Nephron progenitor cell (in vitro differentiated cells): ENCODE data around the gene TNFRSF9.
A peak's percentile ranks its signal among the peaks of the same experiment; 100 is the strongest.

ENCODE experiments used
- DNase-seq: peaks from one replicate; pipeline ENCODE4 v3.0.0; 2021
- H3K27ac Mint-ChIP-seq: 2 replicates; pipeline ENCODE4 v1.8.0; 2021; ENCODE audit warnings: mild to moderate bottlenecking, moderate library complexity, mixed read lengths
- H3K27me3 Mint-ChIP-seq: 2 replicates; pipeline ENCODE4 v1.8.0; 2021; ENCODE audit warnings: mild to moderate bottlenecking, low read depth, mixed read lengths; ENCODE audit not compliant: poor library complexity
- H3K36me3 Mint-ChIP-seq: 2 replicates; pipeline ENCODE4 v1.8.0; 2021; ENCODE audit warnings: low read depth, mixed read lengths
- H3K4me1 Mint-ChIP-seq: 2 replicates; pipeline ENCODE4 v1.8.0; 2021; ENCODE audit warnings: mixed read lengths
- H3K4me3 Mint-ChIP-seq: 2 replicates; pipeline ENCODE4 v1.8.0; 2021; ENCODE audit warnings: mild to moderate bottlenecking, moderate library complexity, mixed read lengths
- H3K9me3 Mint-ChIP-seq: 2 replicates; pipeline ENCODE4 v1.8.0; 2021; ENCODE audit warnings: mild to moderate bottlenecking, moderate library complexity, mixed read lengths
- CTCF ChIP-seq: fragments of 200-600 bp; sonication (generic); IDR thresholded peaks from 2 replicates; pipeline ENCODE4 v1.5.0; 2021; ENCODE audit warnings: antibody characterized with exemption

The TNFRSF9 gene

GRCh38 chr1:7942214-7942921, 1.7 kb upstream of the TNFRSF9 start:
- TF ChIP-seq CTCF = no peak
- Mint-ChIP-seq H3K27ac (no peak overlapping the region), H3K4me3 (peak overlapping the region; percentile 68), H3K27me3 (peaks cover 57% of the 10 kb centered on the region), H3K4me1 (peaks cover 28% of the 10 kb centered on the region), H3K36me3 (no peaks in the 10 kb centered on the region), H3K9me3 (peaks cover 3% of the 10 kb centered on the region)
- peak; percentile 66 for DNase-seq

DNA sequence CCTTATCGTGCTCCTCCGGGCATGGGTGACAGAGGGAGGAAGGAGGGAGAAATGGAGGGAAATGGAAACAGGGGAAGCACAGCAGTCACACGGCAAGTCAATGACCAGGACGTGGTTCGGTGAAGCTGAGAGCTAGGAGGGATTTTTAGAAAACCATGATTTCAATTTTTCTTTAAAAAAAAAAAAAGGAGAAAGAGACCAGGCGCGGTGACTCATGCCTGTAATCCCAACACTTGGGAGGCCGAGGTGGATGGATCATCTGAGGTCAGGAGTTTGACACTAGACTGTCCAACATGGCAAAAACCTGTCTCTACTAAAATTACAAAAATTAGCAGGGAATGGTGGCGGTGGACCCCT, 776 bp upstream of the TNFRSF9 start:
- Mint-ChIP-seq H3K27me3 (peaks cover 57% of the 10 kb centered on the region), H3K27ac (no peak overlapping the region), H3K4me1 (peaks cover 28% of the 10 kb centered on the region), H3K4me3 (peak overlapping the region; percentile 68), H3K9me3 (peaks cover 3% of the 10 kb centered on the region), H3K36me3 (no peaks in the 10 kb centered on the region)
- DNase-seq = no peak
- TF ChIP-seq CTCF = no peak

- H3K27me3 Mint-ChIP-seq = peaks cover 54% of the 10 kb centered on the region
Observed at GRCh38 chr1:7940034-7940433, 605 bp downstream of the TNFRSF9 start.

DNA sequence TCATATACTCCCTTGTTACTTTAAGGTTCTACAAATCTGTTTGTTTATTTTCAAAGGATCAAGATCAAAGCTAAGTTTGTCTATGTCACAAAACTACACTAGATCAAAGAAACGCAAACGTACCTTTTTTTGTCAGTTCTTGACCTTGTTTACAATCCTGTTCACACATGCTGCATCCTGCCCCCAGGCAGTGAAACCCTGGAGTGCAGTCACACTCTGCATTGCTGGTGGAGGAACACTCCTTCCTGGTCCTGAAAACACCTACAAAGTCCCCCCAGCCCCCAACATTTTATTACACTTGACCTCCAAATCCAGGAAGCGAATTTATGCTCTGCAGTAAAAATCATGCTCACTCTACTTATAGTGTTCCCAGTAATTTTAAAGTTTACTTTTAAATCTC, 2.6 kb downstream of the TNFRSF9 start:
- Mint-ChIP-seq H3K9me3 (peaks cover 3% of the 10 kb centered on the region), H3K36me3 (no peaks in the 10 kb centered on the region), H3K27ac (no peak overlapping the region), H3K4me1 (peaks cover 26% of the 10 kb centered on the region), H3K4me3 (no peak overlapping the region), H3K27me3 (peaks cover 37% of the 10 kb centered on the region)
- no peak for TF ChIP-seq CTCF
- DNase-seq = no peak

More at GRCh38 chr1:7940034-7940433, 605 bp downstream of the TNFRSF9 start:
- H3K4me1 Mint-ChIP-seq = peaks cover 28% of the 10 kb centered on the region
- peaks cover 3% of the 10 kb centered on the region for H3K9me3 Mint-ChIP-seq
- no peak for TF ChIP-seq CTCF
- no peaks in the 10 kb centered on the region for H3K36me3 Mint-ChIP-seq
- no peak overlapping the region for H3K4me3 Mint-ChIP-seq
- no peak for DNase-seq
- no peak overlapping the region for H3K27ac Mint-ChIP-seq

- no peaks in the 10 kb centered on the region for H3K27me3 Mint-ChIP-seq
- H3K4me1 Mint-ChIP-seq = no peaks in the 10 kb centered on the region
- H3K27ac Mint-ChIP-seq = no peak overlapping the region
- no peak overlapping the region for H3K4me3 Mint-ChIP-seq
- no peaks in the 10 kb centered on the region for H3K9me3 Mint-ChIP-seq
- H3K36me3 Mint-ChIP-seq = no peaks in the 10 kb centered on the region
- DNase-seq = no peak
- no peak for TF ChIP-seq CTCF
Observed at GRCh38 chr1:7932524-7933138, 8.0 kb downstream of the TNFRSF9 start.

DNA sequence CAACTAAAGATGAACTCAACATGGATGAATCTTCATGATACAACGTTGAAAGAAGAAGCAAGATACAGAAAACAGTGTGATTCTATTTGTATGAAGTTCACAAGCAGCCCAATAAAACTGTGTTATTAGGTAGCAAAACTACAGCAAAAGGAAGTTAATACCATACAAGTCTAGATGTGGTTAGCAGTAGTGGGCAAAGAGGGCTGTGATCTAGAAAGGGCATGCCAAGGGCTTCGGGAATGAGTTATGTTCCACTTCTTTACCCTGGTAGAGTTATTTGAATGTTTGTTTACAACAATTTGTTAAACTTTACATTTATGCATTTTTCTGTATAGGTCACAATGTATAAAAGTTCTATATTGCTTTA, 9.2 kb downstream of the TNFRSF9 start:
- no peak for TF ChIP-seq CTCF
- H3K36me3 Mint-ChIP-seq = no peaks in the 10 kb centered on the region
- no peaks in the 10 kb centered on the region for H3K27me3 Mint-ChIP-seq
- no peak overlapping the region for H3K27ac Mint-ChIP-seq
- no peak for DNase-seq
- H3K4me3 Mint-ChIP-seq = no peak overlapping the region
- H3K4me1 Mint-ChIP-seq = no peaks in the 10 kb centered on the region
- no peaks in the 10 kb centered on the region for H3K9me3 Mint-ChIP-seq
